Left cardiac atrium (tissue), 4 donors: ENCODE measurements around the gene PLBD1. TPM values are rescaled to one million over a fixed set of nuclear protein-coding genes. Genes with fewer than 3 reads are reported as not detected.

Experiments used
- ATAC-seq, 2 donors: fragments of 200-7000 bp; cut with Tn5 transposase; one replicate each; pipeline ENCODE4 v1.9.1; 2020; ENCODE audit warnings: mild to moderate bottlenecking in 2 of 2, moderate library complexity in 2 of 2
- DNase-seq: peaks from one replicate; pipeline ENCODE4 v3.0.0-alpha.2; 2020
- intact Hi-C, 2 donors: fragments of 100-400 bp; cut with DNase I; formaldehyde crosslinking; loops; one replicate each; pipeline versions ENCODE4 v1.14.1 to v1.15.1; 2022 to 2023
- long read RNA-seq: library from polyadenylated mRNA; unstranded; transcript quantifications from one replicate; pipeline ENCODE4 v2.0.0, GENCODE V29; 2021
- total RNA-seq, 2 donors: library from RNA; stranded (reverse); fragmentation: NEBNext Ultra II Directional; extraction: Animal tissue kit (Norgen Biotek cat#: 25700); gene quantifications; one replicate each; pipeline ENCODE4 v1.2.1, GENCODE V29; 2021
- donor health status: DM: no; HTN: yes; CAD: no.
- donor health status: DM: no; HTN: yes; CAD: no; lungs with severe emphysema.
- donor health status: DM: yes; HTN: yes; CAD: no.
- donor health status: Dilated cardiomyopathy.

Gene PLBD1
- total RNA-seq: 10 to 100 TPM; 22.0 to 30.9 TPM
- long read RNA-seq, transcript PLBD1-201 (11 exons, 2,426 nt): major isoform, 58 of 62 reads
- long read RNA-seq, partial matches to known transcripts: 0 of 62 reads
- long read RNA-seq, other reads (novel, unspliced or antisense): 4 of 62 reads

- ATAC-seq (peak; percentile 94), DNase-seq (peak; percentile 77)
- intact Hi-C loops: loop anchor here in 1 of 2 donors (10.0 kb wide), 1 partner anchor 203 kb away; the partner anchor contains the start of gene ATF7IP
These were observed at the start of gene PLBD1 for GRCh38 chr12:14567351-14568162. Gene PLBD1 (minus strand): TSS chr12:14567883. CDS start chr12:14567696, 187 bp downstream.

GRCh38 chr12:14614704-14615121, 47.0 kb upstream of the PLBD1 start:
- ATAC-seq (peak in 1 of 2 donors; percentile 50), DNase-seq (no peak)
- intact Hi-C loops: loop anchor here (10.0 kb wide), 1 partner anchor 100 kb away; no protein-coding TSS in a partner anchor

- no peak for DNase-seq
These were observed 46.0 kb upstream of the PLBD1 start for GRCh38 chr12:14613718-14614117.

GRCh38 chr12:14612898-14613445, 45.3 kb upstream of the PLBD1 start:
- ATAC-seq: peak; percentile 44 to 47
- DNase-seq: no peak
- intact Hi-C loops: loop anchor here (10.0 kb wide), 1 partner anchor 98 kb away; no protein-coding TSS in a partner anchor

More at GRCh38 chr12:14613718-14614117, 46.0 kb upstream of the PLBD1 start:
- intact Hi-C loops: loop anchor here (10.0 kb wide), 1 partner anchor 99 kb away; no protein-coding TSS in a partner anchor
- peak in 1 of 2 donors; percentile 30 for ATAC-seq

- DNase-seq (no peak), ATAC-seq (no peak)
- intact Hi-C loops: loop anchor here (10.0 kb wide), 1 partner anchor 97 kb away; no protein-coding TSS in a partner anchor
These were observed 44.6 kb upstream of the PLBD1 start for GRCh38 chr12:14612250-14612649.

- ATAC-seq (no peak), DNase-seq (no peak)
- intact Hi-C loops: loop anchor here (10.0 kb wide), 1 partner anchor 97 kb away; no protein-coding TSS in a partner anchor
These were observed 44.0 kb upstream of the PLBD1 start for GRCh38 chr12:14611640-14612203.

GRCh38 chr12:14607568-14607967, 39.9 kb upstream of the PLBD1 start:
- intact Hi-C loops: no loop called here
- DNase-seq (no peak), ATAC-seq (no peak)

GRCh38 chr12:14605401-14605989, 37.8 kb upstream of the PLBD1 start:
- ATAC-seq: no peak
- intact Hi-C loops: no loop called here
- no peak for DNase-seq

- intact Hi-C loops: no loop called here
- ATAC-seq (no peak), DNase-seq (no peak)
These were observed 34.2 kb upstream of the PLBD1 start for GRCh38 chr12:14601692-14602478.

- no peak for ATAC-seq
- intact Hi-C loops: no loop called here
- DNase-seq: no peak
These were observed 29.8 kb upstream of the PLBD1 start for GRCh38 chr12:14597480-14597879.

GRCh38 chr12:14591719-14592118, 24.0 kb upstream of the PLBD1 start:
- DNase-seq (no peak), ATAC-seq (no peak)
- intact Hi-C loops: no loop called here

- intact Hi-C loops: no loop called here
- no peak for ATAC-seq
- no peak for DNase-seq
These were observed 21.7 kb upstream of the PLBD1 start for GRCh38 chr12:14589169-14590004.

- DNase-seq (no peak), ATAC-seq (no peak)
- intact Hi-C loops: no loop called here
These were observed 20.9 kb upstream of the PLBD1 start for GRCh38 chr12:14588571-14588970.

GRCh38 chr12:14578646-14579045, 11.0 kb upstream of the PLBD1 start:
- intact Hi-C loops: no loop called here
- DNase-seq (no peak), ATAC-seq (no peak)

- intact Hi-C loops: no loop called here
- no peak for DNase-seq
- no peak for ATAC-seq
These were observed 9.7 kb upstream of the PLBD1 start for GRCh38 chr12:14577344-14577743.

- DNase-seq (no peak), ATAC-seq (no peak)
- intact Hi-C loops: no loop called here
These were observed 9.2 kb upstream of the PLBD1 start for GRCh38 chr12:14576896-14577295.

GRCh38 chr12:14575585-14575984, 7.9 kb upstream of the PLBD1 start:
- ATAC-seq: no peak

GRCh38 chr12:14573118-14573517, 5.4 kb upstream of the PLBD1 start:
- DNase-seq (no peak), ATAC-seq (no peak)
- intact Hi-C loops: no loop called here

More at GRCh38 chr12:14575585-14575984, 7.9 kb upstream of the PLBD1 start:
- DNase-seq: no peak
- intact Hi-C loops: no loop called here
